Measurements from ENCODE around the gene USP43. TPM values are rescaled to one million over a fixed set of nuclear protein-coding genes. Genes with fewer than 3 reads are reported as not detected.

The USP43 gene
- polyA plus RNA-seq, 2 of the 4 experiments (the other 2 are of a cell fraction): 3.4 to 4.0 TPM

GRCh38 chr17:9776911-9777310 lies 131.6 kb downstream of the USP43 start:
- CTCF ChIA-PET: interaction anchor here (0.8 to 1.5 kb wide), 5 partner anchors 9 to 152 kb away, joined by 3 to 5 read pairs (median 4); no protein-coding TSS in a partner anchor
- 92% methylated on average over 9 of the region's 9 CpGs for WGBS (ENCODE audit: missing lambda C conversion rate)
- Histone ChIP-seq H3K9me3 (no peaks in the 10 kb centered on the region), H3K4me2 (no peak overlapping the region), H3K27ac (no peak overlapping the region), H3K4me3 (no peak overlapping the region), H3K4me1 (no peaks in the 10 kb centered on the region)
- POLR2A ChIA-PET: no interaction called here
- DNase-seq (ENCODE audit: low read depth in 1 of 2, low spot score in 1 of 2): no peak
- no peak for FAIRE-seq
- no peak for ATAC-seq
- TF ChIP-seq HES2 (IDR thresholded peaks at IDR 0.05) (no peak), NPAS2 (CRISPR knock-in tag; IDR thresholded peaks at IDR 0.05; ENCODE audit: borderline replicate concordance) (no peak), HMGXB4 (CRISPR knock-in tag; IDR thresholded peaks at IDR 0.05; ENCODE audit: borderline replicate concordance) (no peak), TFCP2L1 (CRISPR knock-in tag; IDR thresholded peaks at IDR 0.05) (no peak), ESRRA (IDR thresholded peaks at IDR 0.05; ENCODE audit: borderline replicate concordance, low read length) (no peak), CHD2 (IDR thresholded peaks at IDR 0.05; ENCODE audit: low read length, partially characterized antibody) (no peak), REST (IDR thresholded peaks at IDR 0.05) (no peak), ZSCAN20 (CRISPR knock-in tag; IDR thresholded peaks at IDR 0.05) (no peak), EHF (CRISPR knock-in tag; IDR thresholded peaks at IDR 0.05) (no peak)

Other genes starting within 250 kb of the USP43 start
- 155 and 168 TPM in 2 replicates for gene STX8, start 69.7 kb upstream of the USP43 start, polyA plus RNA-seq (2011; rRNA removed)
- 90.6 to 98.5 TPM (median 93.6 TPM) in 3 replicates for gene STX8, start 69.7 kb upstream of the USP43 start, polyA plus RNA-seq (2017; fragmentation: RNase III; extraction: RNeasy Plus Mini Kit Qiagen cat#74134 plus additional on column Dnase treatment)
- 0.07 and 0.23 TPM in 2 replicates for gene CFAP52, start 68.9 kb upstream of the USP43 start, polyA plus RNA-seq (2011; rRNA removed)
- gene CFAP52, start 68.9 kb upstream of the USP43 start, polyA plus RNA-seq (2017; fragmentation: RNase III; extraction: RNeasy Plus Mini Kit Qiagen cat#74134 plus additional on column Dnase treatment): 0.05 to 0.17 TPM in 2 of 3 replicates, not detected in the other
- gene DHRS7C, start 146.1 kb downstream of the USP43 start, polyA plus RNA-seq (2011; rRNA removed): not detected in 2 replicates
- not detected in 3 replicates for gene DHRS7C, start 146.1 kb downstream of the USP43 start, polyA plus RNA-seq (2017; fragmentation: RNase III; extraction: RNeasy Plus Mini Kit Qiagen cat#74134 plus additional on column Dnase treatment)
- gene GSG1L2, start 176.6 kb downstream of the USP43 start, polyA plus RNA-seq (2011; rRNA removed): not detected in 2 replicates
- not detected in 3 replicates for gene GSG1L2, start 176.6 kb downstream of the USP43 start, polyA plus RNA-seq (2017; fragmentation: RNase III; extraction: RNeasy Plus Mini Kit Qiagen cat#74134 plus additional on column Dnase treatment)
- 48.7 and 76.4 TPM in 2 replicates for gene GLP2R, start 180.4 kb downstream of the USP43 start, polyA plus RNA-seq (2011; rRNA removed)
- gene GLP2R, start 180.4 kb downstream of the USP43 start, polyA plus RNA-seq (2017; fragmentation: RNase III; extraction: RNeasy Plus Mini Kit Qiagen cat#74134 plus additional on column Dnase treatment): 23.6 to 34.1 TPM (median 27.9 TPM) in 3 replicates

Data from A549 (cell line).